ENCODE data around the gene TMEM196.
A peak's percentile ranks its signal among the peaks of the same experiment; 100 is the strongest.

The TMEM196 gene

GRCh38 chr7:19749658-19750057 is 23.8 kb downstream of the TMEM196 start:
- no peak for DNase-seq (ENCODE audit: low read depth)
- no peak overlapping the region for H3K4me3 ChIP-seq (ENCODE audit: control insufficient read depth, low read depth, low read length)
- no peak for TF ChIP-seq CTCF (IDR thresholded peaks at IDR 0.05; ENCODE audit: control insufficient read depth, insufficient read depth, low read depth, low read length, missing control alignments)

GRCh38 chr7:19747740-19748339 is 25.6 kb downstream of the TMEM196 start:
- TF ChIP-seq CTCF (IDR thresholded peaks at IDR 0.05; ENCODE audit: control insufficient read depth, insufficient read depth, low read depth, low read length, missing control alignments), result peak; percentile 60
- H3K4me3 ChIP-seq (ENCODE audit: control insufficient read depth, low read depth, low read length), result no peak overlapping the region
- peak; percentile 5 for DNase-seq (ENCODE audit: low read depth)

- no peak for TF ChIP-seq CTCF (IDR thresholded peaks at IDR 0.05; ENCODE audit: control insufficient read depth, insufficient read depth, low read depth, low read length, missing control alignments)
- H3K4me3 ChIP-seq (ENCODE audit: control insufficient read depth, low read depth, low read length), result no peak overlapping the region
- DNase-seq (ENCODE audit: low read depth), result no peak
Measured at GRCh38 chr7:19744075-19744474, 29.3 kb downstream of the TMEM196 start.

GRCh38 chr7:19728716-19729115 is 44.7 kb downstream of the TMEM196 start:
- no peak for DNase-seq (ENCODE audit: low read depth)
- TF ChIP-seq CTCF (IDR thresholded peaks at IDR 0.05; ENCODE audit: control insufficient read depth, insufficient read depth, low read depth, low read length, missing control alignments), result no peak
- no peak overlapping the region for H3K4me3 ChIP-seq (ENCODE audit: control insufficient read depth, low read depth, low read length)

- no peak for TF ChIP-seq CTCF (IDR thresholded peaks at IDR 0.05; ENCODE audit: control insufficient read depth, insufficient read depth, low read depth, low read length, missing control alignments)
- no peak for DNase-seq (ENCODE audit: low read depth)
- H3K4me3 ChIP-seq (ENCODE audit: control insufficient read depth, low read depth, low read length), result no peak overlapping the region
Measured at GRCh38 chr7:19725770-19726169, 47.6 kb downstream of the TMEM196 start.

- H3K4me3 ChIP-seq (ENCODE audit: control insufficient read depth, low read depth, low read length), result no peak overlapping the region
- DNase-seq (ENCODE audit: low read depth), result no peak
- TF ChIP-seq CTCF (IDR thresholded peaks at IDR 0.05; ENCODE audit: control insufficient read depth, insufficient read depth, low read depth, low read length, missing control alignments), result no peak
Measured at GRCh38 chr7:19715499-19715898, 57.9 kb downstream of the TMEM196 start.

- DNase-seq (ENCODE audit: low read depth), result peak; percentile 4
- no peak overlapping the region for H3K4me3 ChIP-seq (ENCODE audit: control insufficient read depth, low read depth, low read length)
- peak; percentile 51 for TF ChIP-seq CTCF (IDR thresholded peaks at IDR 0.05; ENCODE audit: control insufficient read depth, insufficient read depth, low read depth, low read length, missing control alignments)
Measured at GRCh38 chr7:19713676-19714075, 59.7 kb downstream of the TMEM196 start.
